Kidney (tissue), 14 donors: ENCODE results near the gene GATAD2B. TPM values are rescaled to one million over a fixed set of nuclear protein-coding genes. Genes with fewer than 3 reads are reported as not detected.

Experiments
- DNase-seq, 5 donors: peaks; one replicate each; pipeline ENCODE4 v3.0.0-alpha.2; 2013 to 2020
- FAIRE-seq: peaks from 2 replicates; lab custom pipeline; 2012; peaks lifted over from hg19 to GRCh38; lab: Jason Lieb, UNC
- H3K27ac ChIP-seq, 2 donors: one replicate each; pipeline ENCODE4 v1.7.0; 2013; ENCODE audit warnings: low read depth in 2 of 2, low read length in 2 of 2, inconsistent platforms in 1 of 2
- H3K27me3 ChIP-seq: one replicate; pipeline ENCODE4 v1.7.1; 2013; ENCODE audit warnings: low read length, inconsistent platforms; ENCODE audit not compliant: control insufficient read depth, insufficient read depth
- H3K36me3 ChIP-seq, 3 donors: one replicate each; pipeline versions ENCODE4 v1.7.0 to v1.7.1; 2013; ENCODE audit warnings: low read length in 3 of 3, control low read depth in 1 of 3, inconsistent platforms in 1 of 3; ENCODE audit not compliant: insufficient read depth in 3 of 3, control insufficient read depth in 2 of 3
- H3K4me1 ChIP-seq, 3 donors: one replicate each; pipeline versions ENCODE4 v1.7.0 to v1.7.1; 2013; ENCODE audit warnings: low read length in 3 of 3, inconsistent platforms in 1 of 3, low read depth in 1 of 3; ENCODE audit not compliant: control insufficient read depth in 2 of 3, insufficient read depth in 2 of 3
- H3K4me3 ChIP-seq, 3 donors: one replicate each; pipeline versions ENCODE4 v1.7.0 to v1.8.1; 2013; ENCODE audit warnings: low read length in 3 of 3, control low read depth in 1 of 3, inconsistent platforms in 1 of 3
- H3K9ac ChIP-seq, 3 donors: one replicate each; pipeline versions ENCODE4 v1.7.0 to v1.7.1; 2013; ENCODE audit warnings: low read length in 3 of 3, control low read depth in 1 of 3, inconsistent platforms in 1 of 3
- H3K9me3 ChIP-seq, 3 donors: one replicate each; pipeline versions ENCODE4 v1.7.0 to v1.7.1; 2013; ENCODE audit warnings: low read length in 3 of 3, control low read depth in 1 of 3, inconsistent platforms in 1 of 3; ENCODE audit not compliant: control insufficient read depth in 2 of 3, insufficient read depth in 1 of 3
- intact Hi-C: fragments of 100-400 bp; cut with DNase I; formaldehyde crosslinking; loops from one replicate; pipeline ENCODE4 v1.11.1; 2022
- polyA plus RNA-seq: library from polyadenylated mRNA; stranded (reverse); fragments of 350-450 nt; fragmentation: Illumina TruSeq; extraction: RNeasy Lipid Tissue Mini Kit (QIAGEN cat#74804); gene quantifications from one replicate; pipeline ENCODE4 v1.2.3, GENCODE V29; 2014; ENCODE audit warnings: low read depth, low replicate concordance; ENCODE audit not compliant: insufficient read depth
- total RNA-seq: library from RNA; stranded (reverse); fragmentation: NEBNext Ultra II Directional; extraction: Animal tissue kit (Norgen Biotek cat#: 25700); gene quantifications from one replicate; pipeline ENCODE4 v1.2.1, GENCODE V29; 2021
- TF ChIP-seq, protein P1 (sequence below): IDR thresholded peaks from 3 replicates; pipeline ENCODE4 v1.5.1; 2012; ENCODE audit warnings: mild to moderate bottlenecking, moderate library complexity, borderline replicate concordance; ENCODE audit not compliant: insufficient read depth; ENCODE audit errors: extremely low read depth
- donor health status: control.
- donor health status: control.
- donor health status: control.
- donor health status: control.
- donor health status: control.
- donor health status: DM: yes; HTN: yes; CAD: no.
- donor health status: Normal renal cell carcinoma (clear cell type).

Gene GATAD2B
- total and polyA plus RNA-seq, 2 donors from 2014 or later: 3.6 to 49.0 TPM

- FAIRE-seq (no peak), DNase-seq (peak in 2 of 5 donors; percentile 53 to 69)
- Histone ChIP-seq H3K4me3 (no peak overlapping the region), H3K4me1 (peaks cover 0 to 38% (median 21%) of the 10 kb centered on the region in 3 donors), H3K9ac (peak overlapping the region in 1 of 3 donors; percentile 16), H3K9me3 (no peaks in the 10 kb centered on the region), H3K27ac (peak overlapping the region; percentile 7 to 45), H3K36me3 (no peaks in the 10 kb centered on the region), H3K27me3 (no peaks in the 10 kb centered on the region)
- intact Hi-C loops: no loop called here
- TF ChIP-seq, protein P1, sequence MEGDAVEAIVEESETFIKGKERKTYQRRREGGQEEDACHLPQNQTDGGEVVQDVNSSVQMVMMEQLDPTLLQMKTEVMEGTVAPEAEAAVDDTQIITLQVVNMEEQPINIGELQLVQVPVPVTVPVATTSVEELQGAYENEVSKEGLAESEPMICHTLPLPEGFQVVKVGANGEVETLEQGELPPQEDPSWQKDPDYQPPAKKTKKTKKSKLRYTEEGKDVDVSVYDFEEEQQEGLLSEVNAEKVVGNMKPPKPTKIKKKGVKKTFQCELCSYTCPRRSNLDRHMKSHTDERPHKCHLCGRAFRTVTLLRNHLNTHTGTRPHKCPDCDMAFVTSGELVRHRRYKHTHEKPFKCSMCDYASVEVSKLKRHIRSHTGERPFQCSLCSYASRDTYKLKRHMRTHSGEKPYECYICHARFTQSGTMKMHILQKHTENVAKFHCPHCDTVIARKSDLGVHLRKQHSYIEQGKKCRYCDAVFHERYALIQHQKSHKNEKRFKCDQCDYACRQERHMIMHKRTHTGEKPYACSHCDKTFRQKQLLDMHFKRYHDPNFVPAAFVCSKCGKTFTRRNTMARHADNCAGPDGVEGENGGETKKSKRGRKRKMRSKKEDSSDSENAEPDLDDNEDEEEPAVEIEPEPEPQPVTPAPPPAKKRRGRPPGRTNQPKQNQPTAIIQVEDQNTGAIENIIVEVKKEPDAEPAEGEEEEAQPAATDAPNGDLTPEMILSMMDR: no peak
These were observed 142.8 kb downstream of the GATAD2B start for GRCh38 chr1:153779781-153780541.

- FAIRE-seq (no peak), DNase-seq (peak in 1 of 5 donors; percentile 74)
- no peak overlapping the region for H3K4me3 ChIP-seq
- H3K27me3 ChIP-seq: no peaks in the 10 kb centered on the region
- TF ChIP-seq, protein P1: no peak
- H3K9ac ChIP-seq: no peak overlapping the region
- H3K4me1 ChIP-seq: peaks cover 0 to 46% (median 21%) of the 10 kb centered on the region in 3 donors
- H3K9me3 ChIP-seq: no peaks in the 10 kb centered on the region
- no peaks in the 10 kb centered on the region for H3K36me3 ChIP-seq
- H3K27ac ChIP-seq: no peak overlapping the region
- intact Hi-C loops: no loop called here
These were observed 143.8 kb downstream of the GATAD2B start for GRCh38 chr1:153778824-153779519.

DNA sequence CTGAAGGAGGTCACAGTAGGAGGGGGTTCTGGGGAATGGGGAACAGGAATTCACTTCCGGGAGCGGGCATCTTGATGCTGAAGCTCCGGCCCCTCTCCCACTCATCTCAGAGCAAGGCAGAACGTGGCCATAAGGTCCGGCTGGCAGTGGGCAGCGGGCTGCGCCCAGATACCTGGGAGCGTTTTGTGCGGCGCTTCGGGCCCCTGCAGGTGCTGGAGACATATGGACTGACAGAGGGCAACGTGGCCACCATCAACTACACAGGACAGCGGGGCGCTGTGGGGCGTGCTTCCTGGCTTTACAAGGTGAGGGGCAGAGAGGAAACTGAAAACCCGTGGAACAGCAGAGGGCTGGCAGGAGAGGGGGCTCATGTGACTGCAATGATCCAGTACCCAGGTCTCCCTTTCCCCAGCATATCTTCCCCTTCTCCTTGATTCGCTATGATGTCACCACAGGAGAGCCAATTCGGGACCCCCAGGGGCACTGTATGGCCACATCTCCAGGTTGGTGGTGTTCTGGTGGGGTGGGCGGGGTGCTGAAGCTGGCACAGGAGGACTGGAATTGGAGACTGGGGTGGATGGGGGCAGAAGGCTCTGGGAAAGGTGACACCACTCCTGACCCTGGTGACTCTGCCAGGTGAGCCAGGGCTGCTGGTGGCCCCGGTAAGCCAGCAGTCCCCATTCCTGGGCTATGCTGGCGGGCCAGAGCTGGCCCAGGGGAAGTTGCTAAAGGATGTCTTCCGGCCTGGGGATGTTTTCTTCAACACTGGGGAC is 144.5 kb downstream of the GATAD2B start:
- no peak for FAIRE-seq

More for the DNA sequence above, 144.5 kb downstream of the GATAD2B start:
- peak in 1 of 5 donors; percentile 76 for DNase-seq
- intact Hi-C loops: no loop called here
- TF ChIP-seq, protein P1: no peak
- peaks cover 0 to 49% (median 21%) of the 10 kb centered on the region in 3 donors for H3K4me1 ChIP-seq
- H3K27me3 ChIP-seq: no peaks in the 10 kb centered on the region
- no peak overlapping the region for H3K4me3 ChIP-seq
- peak overlapping the region in 1 of 3 donors; percentile 34 for H3K9ac ChIP-seq
- H3K9me3 ChIP-seq: no peaks in the 10 kb centered on the region
- no peak overlapping the region for H3K27ac ChIP-seq
- peaks cover 0 to 2% (median 0%) of the 10 kb centered on the region in 3 donors for H3K36me3 ChIP-seq
